ENCODE results near the gene HOXC10. TPM values are rescaled to one million over a fixed set of nuclear protein-coding genes. Genes with fewer than 3 reads are reported as not detected.
A peak's percentile ranks its signal among the peaks of the same experiment; 100 is the strongest.

HOXC10 gene
- total and polyA plus RNA-seq, 2 donors (not counting 3 experiments of a cell fraction or from before 2014, with no cell fraction given): 0.18 TPM; not detected in 1

GRCh38 chr12:54032627-54033100 is 47.7 kb downstream of the HOXC10 start, which contains the start of gene HOXC5:
HOXC5 (plus strand) TSS chr12:54033050; CDS start chr12:54033123, 73 bp downstream.
- BruUV-seq (replicated peaks): no TSS peak
- intact Hi-C loops (cut with micrococcal nuclease): loop anchor here (1.0 kb wide), 2 partner anchors 159 to 169 kb away; no protein-coding TSS in a partner anchor
- TF ChIP-seq GATA2 (IDR thresholded peaks at IDR 0.05; ENCODE audit: insufficient read depth, insufficient read length, low read depth, low read length): no peak
- peak; percentile 79 to 81 for TF ChIP-seq CTCF (IDR thresholded peaks at IDR 0.05; ENCODE audit: extremely low read depth in 1 of 2, insufficient read depth in 1 of 2, low read depth in 1 of 2, low read length in 2 of 2)
- no peak for TF ChIP-seq MYC (IDR thresholded peaks at IDR 0.05; ENCODE audit: low read depth, low read length)
- no peak for TF ChIP-seq JUN (IDR thresholded peaks at IDR 0.05; ENCODE audit: borderline replicate concordance, insufficient read depth, insufficient read length, low read depth)
- no peak for TF ChIP-seq FOS (IDR thresholded peaks at IDR 0.05; ENCODE audit: borderline replicate concordance, insufficient read depth, low read length)
- TF ChIP-seq POLR2AphosphoS5 (IDR thresholded peaks at IDR 0.05; ENCODE audit: insufficient read depth, low read depth, low read length): no peak
- no peak for TF ChIP-seq EZH2 (IDR thresholded peaks at IDR 0.05; ENCODE audit: borderline replicate concordance, low read depth, low read length, severe bottlenecking)
- TF ChIP-seq POLR2A (IDR thresholded peaks at IDR 0.05; ENCODE audit: low read depth, low read length): no peak
- Histone ChIP-seq H3K4me1 (ENCODE audit: control insufficient read depth, extremely low read depth, insufficient read depth, low read length) (no peaks in the 10 kb centered on the region), H3K4me3 (replicated peaks in 1 of 3; ENCODE audit: insufficient read depth in 1 of 3, low read depth in 1 of 3, low read length in 3 of 3) (no peak within 1 kb of the TSS), H3K9ac (replicated peaks; ENCODE audit: extremely low read depth, insufficient read depth, low read length) (no peak within 1 kb of the TSS), H3K9me3 (replicated peaks; ENCODE audit: control insufficient read depth, insufficient read depth, low read length) (no peaks in the 10 kb centered on the region), H3K36me3 (ENCODE audit: control insufficient read depth in 2 of 2, extremely low read depth in 1 of 2, insufficient read depth in 2 of 2, low read length in 2 of 2) (no peaks in the 10 kb centered on the region), H3K27ac (ENCODE audit: insufficient read depth, low read depth, low read length) (no peak within 1 kb of the TSS), H2AFZ (ENCODE audit: low read depth, low read length) (no peak within 1 kb of the TSS), H3K27me3 (ENCODE audit: control insufficient read depth in 2 of 2, insufficient read depth in 2 of 2, low read length in 2 of 2) (peaks cover 79 to 88% of the 10 kb centered on the region in 2 experiments), H3K79me2 (ENCODE audit: control insufficient read depth, insufficient read depth, low read length) (no peaks in the 10 kb centered on the region), H4K20me1 (replicated peaks; ENCODE audit: control insufficient read depth, extremely low read depth, insufficient read depth, low read length) (no peaks in the 10 kb centered on the region), H3K4me2 (ENCODE audit: insufficient read depth, low read length) (no peak within 1 kb of the TSS), H3K9me1 (replicated peaks; ENCODE audit: control insufficient read depth, extremely low read depth, insufficient read depth, low read length) (no peaks in the 10 kb centered on the region)
- ChIA-PET POLR2A (no interaction called here), CTCF (interaction anchor here (0.5 to 6.1 kb wide), 25 partner anchors 8 to 182 kb away, joined by 3 to 91 read pairs (median 5); partner anchors contain the start of genes HOXC10 and HOXC4)
- peak; percentile 37 for DNase-seq (ENCODE audit: low read depth, low spot score)
- dilution Hi-C loops (cut with MboI; ENCODE audit: extremely low pct_ligation_motif_present, low sequenced_read_pairs): no loop called here
- FAIRE-seq: peak; percentile 75

All from endothelial cell of umbilical vein (primary cell).